Adrenal gland (tissue), 12 donors: ENCODE data around the gene MSI1. TPM values are rescaled to one million over a fixed set of nuclear protein-coding genes. Genes with fewer than 3 reads are reported as not detected.
A peak's percentile ranks its signal among the peaks of the same experiment; 100 is the strongest.

Experiments
- DNase-seq, 7 donors: peaks; one replicate each; pipeline ENCODE4 v3.0.0-alpha.2; 2019 to 2020
- H3K27ac ChIP-seq, 5 donors: fragments of 200-600 bp; sonication (generic) in 4 of 5; 1 replicate in 3 of 5; 2 replicates in 2 of 5; pipeline versions ENCODE4 v1.5.1 to v1.8.0; 2016 to 2020; ENCODE audit warnings: mild to moderate bottlenecking in 1 of 5
- H3K27me3 ChIP-seq: fragments of 200-600 bp; 2 replicates; pipeline ENCODE4 v1.8.0; 2021
- H3K36me3 ChIP-seq, 2 donors: fragments of 200-600 bp; replicated peaks in 1 of 2; 1 replicate in 1 of 2; 2 replicates in 1 of 2; pipeline versions ENCODE4 v1.5.1 to v1.8.0; 2018 to 2022
- H3K4me1 ChIP-seq, 2 donors: fragments of 200-600 bp; replicated peaks in 1 of 2; 1 replicate in 1 of 2; 2 replicates in 1 of 2; pipeline versions ENCODE4 v1.5.1 to v1.8.0; 2018 to 2021
- H3K4me3 ChIP-seq, 4 donors: fragments of 200-600 bp; sonication (generic) in 3 of 4; one replicate each; pipeline ENCODE4 v1.5.1; 2016 to 2018
- H3K9me3 ChIP-seq, 3 donors: fragments of 200-600 bp; sonication (generic) in 1 of 3; replicated peaks in 1 of 3; 1 replicate in 2 of 3; 2 replicates in 1 of 3; pipeline versions ENCODE4 v1.5.1 to v1.8.0; 2016 to 2021
- POLR2A ChIP-seq, 2 donors: fragments of 450-650 bp; IDR thresholded peaks; one replicate each; pipeline ENCODE4 v1.6.1; 2017; ENCODE audit warnings: antibody characterized with exemption in 2 of 2, mild to moderate bottlenecking in 2 of 2, moderate library complexity in 1 of 2
- WGBS, 4 donors: extraction: QIAGEN DNeasy Blood & Tissue Kit in 2 of 4; methylation state at CpG; one replicate each; pipeline versions ENCODE4 v1.1.5 to v1.1.7; 2013 to 2017; 5-methylcytosine and 5-hydroxymethylcytosine counted together
- intact Hi-C, 2 donors: fragments of 100-400 bp; cut with DNase I; formaldehyde crosslinking; loops; one replicate each; pipeline versions ENCODE4 v1.14.1 to v1.15.0; 2022 to 2023
- polyA plus RNA-seq, 3 donors: library from polyadenylated mRNA; stranded (reverse); fragments of 200-250 nt in 2 of 3; fragments of 350-450 nt in 1 of 3; fragmentation: Illumina TruSeq in 1 of 3; extraction: RNeasy Lipid Tissue Mini Kit (QIAGEN cat#74804) in 1 of 3; gene quantifications; one replicate each; pipeline ENCODE4 v1.2.3, GENCODE V29; 2013 to 2014
- total RNA-seq, 9 donors: library from RNA; depleted of rRNA in 4 of 9; stranded (reverse); fragments of >200 nt in 4 of 9; fragments of 120-200 nt in 1 of 9; fragmentation: NEBNext Ultra II Directional in 1 of 9; extraction: Animal tissue kit (Norgen Biotek cat#: 25700) in 1 of 9; gene quantifications; one replicate each; pipeline versions ENCODE4 v1.1.0 to v1.2.4, GENCODE V29; 2013 to 2023
- TF ChIP-seq, protein P1 (sequence below), 6 experiments: fragments of 450-650 bp in 4 of 6; fragments of 200-600 bp in 2 of 6; sonication (generic) in 1 of 6; IDR thresholded peaks; 1 replicate in 5 of 6; 2 replicates in 1 of 6; pipeline versions ENCODE4 v1.5.1 to v1.8.0; 2016 to 2021; ENCODE audit warnings: antibody characterized with exemption in 6 of 6, mild to moderate bottlenecking in 2 of 6, moderate library complexity in 1 of 6
- donor health status: healthy with polysubstance abuse.
- donor health status: Bipolar disorder and iron deficiency.
- donor health status: DM: yes; HTN: yes; CAD: no.
- donor health status: DM: no; HTN: no; CAD: no.
- donor health status: DM: no; HTN: no; CAD: no.
- donor health status: DM: yes; HTN: yes; CAD: no.

The MSI1 gene
- total and polyA plus RNA-seq, 12 donors, result 0.87 to 24.2 (median 6.7) TPM

DNA sequence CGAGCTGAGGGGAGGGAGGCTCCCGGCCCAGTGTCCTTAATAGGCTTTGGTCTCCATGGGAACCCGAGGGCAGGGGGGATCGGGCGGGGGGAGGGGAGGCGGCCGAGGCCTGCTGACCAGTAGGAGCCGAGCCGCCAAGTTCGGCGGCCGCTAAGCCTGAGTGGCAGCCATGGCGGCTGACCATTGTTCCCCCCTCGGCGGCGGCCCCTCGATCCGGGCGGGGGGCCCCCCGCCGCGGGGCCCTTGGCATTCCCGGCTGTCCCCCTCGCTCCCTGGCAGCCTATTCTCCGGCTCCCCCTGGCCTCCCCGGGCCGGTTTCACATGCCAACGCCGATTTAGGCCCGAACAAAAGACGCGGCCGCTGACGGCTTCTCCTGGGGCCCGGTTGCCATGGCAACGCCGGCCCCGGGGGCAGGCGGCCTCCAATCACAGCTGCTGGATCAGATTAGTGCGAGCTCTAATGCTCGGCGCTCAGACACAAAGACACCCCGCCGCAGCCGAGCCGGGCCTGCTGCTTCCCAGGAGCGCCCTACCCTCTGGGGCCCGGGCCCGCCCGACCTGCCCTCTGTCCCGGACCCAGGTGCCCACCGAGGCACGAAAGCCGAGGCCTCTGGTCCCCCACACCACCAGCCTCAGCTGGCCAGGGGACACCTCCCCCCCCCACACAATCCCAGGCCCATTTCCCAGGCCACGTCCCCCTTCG, 7.3 kb downstream of the MSI1 start:
- peak; percentile 72 to 94 (median 79) for DNase-seq
- Histone ChIP-seq H3K36me3 (no peaks in the 10 kb centered on the region), H3K27me3 (no peaks in the 10 kb centered on the region), H3K9me3 (no peaks in the 10 kb centered on the region), H3K27ac (peak overlapping the region in 3 of 5 donors; percentile 13 to 77 (median 24)), H3K4me1 (peaks cover 15 to 16% of the 10 kb centered on the region in 2 donors), H3K4me3 (peak overlapping the region in 1 of 4 donors; percentile 55)
- 3 to 9% (median 8%) methylated on average over 6 to 56 of the region's 56 CpGs for WGBS, 4 donors
- TF ChIP-seq, protein P1, sequence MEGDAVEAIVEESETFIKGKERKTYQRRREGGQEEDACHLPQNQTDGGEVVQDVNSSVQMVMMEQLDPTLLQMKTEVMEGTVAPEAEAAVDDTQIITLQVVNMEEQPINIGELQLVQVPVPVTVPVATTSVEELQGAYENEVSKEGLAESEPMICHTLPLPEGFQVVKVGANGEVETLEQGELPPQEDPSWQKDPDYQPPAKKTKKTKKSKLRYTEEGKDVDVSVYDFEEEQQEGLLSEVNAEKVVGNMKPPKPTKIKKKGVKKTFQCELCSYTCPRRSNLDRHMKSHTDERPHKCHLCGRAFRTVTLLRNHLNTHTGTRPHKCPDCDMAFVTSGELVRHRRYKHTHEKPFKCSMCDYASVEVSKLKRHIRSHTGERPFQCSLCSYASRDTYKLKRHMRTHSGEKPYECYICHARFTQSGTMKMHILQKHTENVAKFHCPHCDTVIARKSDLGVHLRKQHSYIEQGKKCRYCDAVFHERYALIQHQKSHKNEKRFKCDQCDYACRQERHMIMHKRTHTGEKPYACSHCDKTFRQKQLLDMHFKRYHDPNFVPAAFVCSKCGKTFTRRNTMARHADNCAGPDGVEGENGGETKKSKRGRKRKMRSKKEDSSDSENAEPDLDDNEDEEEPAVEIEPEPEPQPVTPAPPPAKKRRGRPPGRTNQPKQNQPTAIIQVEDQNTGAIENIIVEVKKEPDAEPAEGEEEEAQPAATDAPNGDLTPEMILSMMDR (IDR thresholded peaks at IDR 0.05), result no peak
- peak; percentile 54 to 55 for TF ChIP-seq POLR2A (IDR thresholded peaks at IDR 0.05)
- intact Hi-C loops, result no loop called here

DNA sequence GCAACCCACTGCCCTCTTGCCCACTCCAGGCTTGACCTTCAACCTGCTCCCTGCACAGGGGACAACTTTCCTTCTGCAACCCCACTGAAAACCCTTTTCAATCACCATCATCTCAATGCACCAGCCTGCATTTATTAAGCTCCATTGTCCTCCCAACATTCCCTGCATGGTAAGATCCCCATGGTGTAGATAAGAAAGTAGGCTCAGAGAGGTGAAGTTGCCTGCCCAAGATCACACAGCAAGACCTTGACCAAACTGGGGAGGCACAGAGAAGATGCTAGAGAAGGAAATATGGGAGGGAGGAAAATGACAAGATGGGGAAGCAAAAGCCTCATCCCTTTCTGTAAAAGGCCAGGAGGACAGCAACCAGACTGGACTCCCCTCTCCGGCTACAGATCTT, 9.8 kb downstream of the MSI1 start:
- no peak for DNase-seq
- Histone ChIP-seq H3K27ac (no peak overlapping the region), H3K36me3 (no peaks in the 10 kb centered on the region), H3K4me1 (peaks cover 8 to 9% of the 10 kb centered on the region in 2 donors), H3K9me3 (no peaks in the 10 kb centered on the region), H3K4me3 (no peak overlapping the region), H3K27me3 (no peaks in the 10 kb centered on the region)
- intact Hi-C loops, result no loop called here
- no peak for TF ChIP-seq POLR2A (IDR thresholded peaks at IDR 0.05)
- TF ChIP-seq, protein P1 (IDR thresholded peaks at IDR 0.05), result no peak
- 84 to 100% (median 88%) methylated on average over 1 of the region's 1 CpG for WGBS, 4 donors

DNA sequence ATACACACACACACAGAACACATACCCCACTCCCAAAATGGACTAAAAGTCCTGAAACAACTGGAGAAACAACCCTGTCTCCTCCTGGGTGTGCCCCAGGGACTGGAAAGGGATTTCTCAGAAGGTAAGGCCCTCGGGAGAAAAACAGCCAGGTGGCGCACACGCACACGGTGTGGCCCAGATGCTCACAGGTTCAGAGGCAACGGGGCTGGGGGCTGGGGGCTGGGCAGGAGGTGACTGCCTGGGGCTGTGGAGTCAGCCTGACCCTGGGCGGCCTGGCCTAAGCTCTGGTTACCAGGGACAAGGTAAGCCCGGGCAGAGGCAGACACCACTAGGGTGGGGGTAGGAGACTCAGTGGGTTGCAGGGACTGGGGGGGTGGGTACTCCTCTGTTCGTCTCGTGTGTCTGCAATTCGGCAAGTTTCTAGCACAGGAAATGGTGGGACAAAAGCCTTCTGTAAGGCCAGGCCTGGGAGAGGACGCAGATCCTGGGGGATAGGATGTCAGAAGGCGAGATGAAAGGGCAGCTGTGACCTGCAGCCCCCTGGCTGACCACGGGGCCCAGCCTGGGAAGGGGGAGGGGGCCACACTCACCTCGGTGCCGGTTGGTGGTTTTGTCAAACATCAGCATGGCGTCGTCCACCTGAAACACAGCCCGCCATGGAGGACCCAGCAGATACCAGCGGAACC, 10.4 kb downstream of the MSI1 start:
- Histone ChIP-seq H3K36me3 (no peaks in the 10 kb centered on the region), H3K27ac (no peak overlapping the region), H3K4me1 (peaks cover 8 to 9% of the 10 kb centered on the region in 2 donors), H3K4me3 (no peak overlapping the region), H3K9me3 (no peaks in the 10 kb centered on the region), H3K27me3 (no peaks in the 10 kb centered on the region)
- TF ChIP-seq, protein P1 (IDR thresholded peaks at IDR 0.05), result no peak
- no peak for TF ChIP-seq POLR2A (IDR thresholded peaks at IDR 0.05)
- DNase-seq, result no peak
- 59 to 74% (median 67%) methylated on average over 11 to 19 of the region's 19 CpGs for WGBS, 4 donors
- intact Hi-C loops, result no loop called here

DNA sequence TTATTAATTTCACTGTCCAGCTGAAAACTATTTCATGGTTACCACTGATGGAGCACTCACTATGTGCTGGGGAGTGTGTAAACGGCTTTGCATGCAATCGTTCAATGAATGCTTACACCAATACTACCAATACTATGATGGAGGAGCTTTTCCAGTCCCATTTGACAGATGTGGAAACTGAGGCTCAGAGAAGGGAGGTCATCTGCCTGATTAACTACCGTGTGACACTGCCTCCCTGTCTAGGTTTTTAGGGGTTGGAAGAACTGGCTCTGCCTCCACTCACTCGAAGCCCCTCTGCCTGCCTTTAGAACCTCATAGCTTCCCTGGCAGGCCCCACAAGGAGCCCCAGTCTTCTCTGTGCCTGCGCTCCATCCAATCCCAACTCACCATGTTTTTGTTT, 11.9 kb downstream of the MSI1 start:
- H3K36me3 ChIP-seq, result no peaks in the 10 kb centered on the region
- TF ChIP-seq, protein P1 (IDR thresholded peaks at IDR 0.05), result no peak
- TF ChIP-seq POLR2A (IDR thresholded peaks at IDR 0.05), result no peak
- no peaks in the 10 kb centered on the region for H3K27me3 ChIP-seq
- WGBS, 4 donors, result 80 to 87% (median 84%) methylated on average over 5 of the region's 5 CpGs
- no peak overlapping the region for H3K27ac ChIP-seq
- no peak for DNase-seq
- peaks cover 7 to 9% of the 10 kb centered on the region in 2 donors for H3K4me1 ChIP-seq
- intact Hi-C loops, result loop anchor here (2.0 kb wide), 1 partner anchor 74 kb away; no protein-coding TSS in a partner anchor
- H3K4me3 ChIP-seq, result no peak overlapping the region
- H3K9me3 ChIP-seq, result no peaks in the 10 kb centered on the region
